WI38 (cell line): ENCODE results near the gene LRMDA.

Source experiments
- H3K4me3 ChIP-seq: 2 replicates; pipeline ENCODE4 v1.5.1; 2011; ENCODE audit warnings: low read depth, mild to moderate bottlenecking, control low read depth, low read length
- CTCF ChIP-seq: IDR thresholded peaks from 2 replicates; pipeline ENCODE4 v1.5.1; 2012; ENCODE audit warnings: low read depth, mild to moderate bottlenecking, control low read depth, low read length

LRMDA gene

GRCh38 chr10:76031099-76031498 lies 599.7 kb downstream of the LRMDA start:
- TF ChIP-seq CTCF = no peak
- no peak overlapping the region for H3K4me3 ChIP-seq

GRCh38 chr10:76031769-76032699 lies 600.6 kb downstream of the LRMDA start:
- TF ChIP-seq CTCF = no peak

GRCh38 chr10:76032700-76033039 lies 601.2 kb downstream of the LRMDA start:
- no peak overlapping the region for H3K4me3 ChIP-seq
- TF ChIP-seq CTCF = no peak

More at GRCh38 chr10:76031769-76032699, 600.6 kb downstream of the LRMDA start:
- H3K4me3 ChIP-seq = no peak overlapping the region

GRCh38 chr10:76033457-76034196 lies 602.2 kb downstream of the LRMDA start:
- TF ChIP-seq CTCF = no peak
- H3K4me3 ChIP-seq = no peak overlapping the region

- H3K4me3 ChIP-seq = no peak overlapping the region
- no peak for TF ChIP-seq CTCF
These were observed 603.2 kb downstream of the LRMDA start for GRCh38 chr10:76034353-76035205.

- H3K4me3 ChIP-seq = no peak overlapping the region
- TF ChIP-seq CTCF = no peak
These were observed 604.0 kb downstream of the LRMDA start for GRCh38 chr10:76035206-76036110.
